Left ventricle myocardium superior (tissue), 1 donor: ENCODE results near the gene CLRN3. TPM values are rescaled to one million over a fixed set of nuclear protein-coding genes. Genes with fewer than 3 reads are reported as not detected.

Experiments used
- ATAC-seq: fragments of 200-7000 bp; cut with Tn5 transposase; one replicate; pipeline ENCODE4 v1.9.1; 2020; ENCODE audit warnings: mild to moderate bottlenecking, moderate library complexity
- DNase-seq: peaks from one replicate; pipeline ENCODE4 v3.0.0-alpha.2; 2020
- intact Hi-C: fragments of 100-400 bp; cut with micrococcal nuclease; formaldehyde crosslinking; loops from one replicate; pipeline ENCODE4 v1.11.0; 2022
- total RNA-seq: library from RNA; stranded (reverse); fragmentation: NEBNext Ultra II Directional; extraction: Animal tissue kit (Norgen Biotek cat#: 25700); gene quantifications from one replicate; pipeline ENCODE4 v1.2.1, GENCODE V29; 2021
- donor health status: DM: no; HTN: yes; CAD: no; lungs with severe emphysema.

Gene CLRN3
- total RNA-seq, 1 donor from 2014 or later: not detected

DNA sequence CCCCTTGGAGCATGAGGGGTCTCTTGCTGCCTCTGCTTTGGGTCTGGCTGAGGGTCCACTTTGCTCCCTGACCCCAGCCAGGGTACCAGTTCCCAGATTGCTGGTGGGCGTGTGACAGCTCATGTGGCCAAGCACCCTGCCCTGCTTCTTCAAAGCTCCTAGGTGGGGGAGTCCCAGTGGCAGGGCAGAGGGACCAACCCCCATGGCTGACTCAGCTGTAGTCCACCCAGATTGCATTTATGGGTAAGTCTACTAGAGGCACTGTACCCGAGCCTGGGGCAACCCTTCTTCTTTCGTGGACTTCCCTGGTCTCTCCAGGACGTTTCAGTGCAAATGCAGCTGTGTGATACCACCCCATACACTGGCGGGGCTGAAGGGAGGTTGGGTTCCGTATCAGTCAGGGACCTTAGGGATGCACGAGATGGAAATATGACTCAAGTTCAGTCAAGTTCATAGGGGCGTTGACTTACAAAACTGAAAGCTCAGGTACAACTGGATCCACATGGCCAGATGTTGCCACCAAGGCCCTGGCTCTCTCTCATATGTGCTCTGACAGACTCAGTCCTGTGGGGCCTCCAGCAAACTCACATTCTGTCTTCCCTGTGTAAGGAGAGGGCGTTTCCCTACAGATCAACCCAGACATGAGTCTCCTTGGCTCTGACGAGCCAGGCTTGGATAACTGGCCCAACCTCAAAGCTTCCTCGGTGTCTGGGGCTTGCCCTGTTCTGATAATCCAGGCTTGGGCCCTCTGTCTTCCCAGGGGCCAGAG, 27.7 kb upstream of the CLRN3 start:
- intact Hi-C loops: no loop called here
- no peak for DNase-seq
- no peak for ATAC-seq

GRCh38 chr10:127919418-127920271, 26.9 kb upstream of the CLRN3 start:
- intact Hi-C loops: no loop called here
- no peak for DNase-seq
- ATAC-seq: peak; percentile 25

DNA sequence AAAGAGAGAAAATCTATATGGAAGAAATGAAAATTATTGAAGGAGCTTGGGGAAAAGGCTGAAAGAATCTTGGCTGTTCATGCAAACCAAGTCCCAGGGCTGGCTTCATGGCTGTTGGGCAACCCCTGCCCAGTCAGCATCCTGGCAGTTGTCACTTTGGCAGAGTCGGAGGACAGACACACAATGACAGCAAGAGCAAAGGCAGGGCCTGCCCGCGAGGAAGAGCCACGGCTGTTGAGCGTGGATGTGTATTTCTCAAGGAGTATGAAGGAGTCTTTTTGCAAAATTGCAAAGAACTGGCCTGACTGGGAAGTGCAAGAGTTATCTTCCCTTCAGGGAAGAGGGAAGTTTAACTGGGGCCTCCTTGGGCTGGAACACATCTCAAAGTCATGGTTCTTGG, 25.8 kb upstream of the CLRN3 start:
- ATAC-seq (no peak), DNase-seq (peak; percentile 49)
- intact Hi-C loops: no loop called here

GRCh38 chr10:127916826-127917225, 24.1 kb upstream of the CLRN3 start:
- no peak for DNase-seq
- intact Hi-C loops: no loop called here
- no peak for ATAC-seq

GRCh38 chr10:127915324-127915723, 22.6 kb upstream of the CLRN3 start:
- intact Hi-C loops: no loop called here
- ATAC-seq (no peak), DNase-seq (no peak)

DNA sequence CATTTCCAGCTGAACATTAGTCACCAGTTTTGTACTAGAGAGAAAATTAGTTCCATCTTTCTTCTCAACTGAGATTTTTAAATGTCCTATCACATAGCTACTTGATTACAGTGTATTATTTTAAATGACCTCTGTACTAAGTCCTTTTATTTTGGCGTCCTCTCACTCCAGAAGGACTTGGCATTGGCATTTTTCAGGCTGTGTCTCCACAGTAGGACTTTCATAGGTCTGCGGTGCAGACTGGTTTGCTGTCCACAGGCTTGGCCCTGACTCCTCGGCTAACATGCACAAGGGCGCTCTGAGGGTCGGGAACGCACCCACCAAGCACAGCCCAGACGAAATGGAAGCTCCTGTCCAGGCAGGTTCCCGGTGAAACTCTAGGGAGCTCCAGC, 20.6 kb upstream of the CLRN3 start:
- intact Hi-C loops: no loop called here
- no peak for DNase-seq
- ATAC-seq: peak; percentile 59

GRCh38 chr10:127912607-127913367, 20.0 kb upstream of the CLRN3 start:
- intact Hi-C loops: no loop called here
- ATAC-seq: no peak
- no peak for DNase-seq

- intact Hi-C loops: no loop called here
- ATAC-seq: no peak
- DNase-seq: no peak
These were observed 19.1 kb upstream of the CLRN3 start for GRCh38 chr10:127911867-127912257.

GRCh38 chr10:127911218-127911866, 18.6 kb upstream of the CLRN3 start:
- peak; percentile 65 for ATAC-seq
- intact Hi-C loops: no loop called here
- DNase-seq: peak; percentile 68

GRCh38 chr10:127910464-127910770, 17.7 kb upstream of the CLRN3 start:
- no peak for DNase-seq
- no peak for ATAC-seq
- intact Hi-C loops: no loop called here

DNA sequence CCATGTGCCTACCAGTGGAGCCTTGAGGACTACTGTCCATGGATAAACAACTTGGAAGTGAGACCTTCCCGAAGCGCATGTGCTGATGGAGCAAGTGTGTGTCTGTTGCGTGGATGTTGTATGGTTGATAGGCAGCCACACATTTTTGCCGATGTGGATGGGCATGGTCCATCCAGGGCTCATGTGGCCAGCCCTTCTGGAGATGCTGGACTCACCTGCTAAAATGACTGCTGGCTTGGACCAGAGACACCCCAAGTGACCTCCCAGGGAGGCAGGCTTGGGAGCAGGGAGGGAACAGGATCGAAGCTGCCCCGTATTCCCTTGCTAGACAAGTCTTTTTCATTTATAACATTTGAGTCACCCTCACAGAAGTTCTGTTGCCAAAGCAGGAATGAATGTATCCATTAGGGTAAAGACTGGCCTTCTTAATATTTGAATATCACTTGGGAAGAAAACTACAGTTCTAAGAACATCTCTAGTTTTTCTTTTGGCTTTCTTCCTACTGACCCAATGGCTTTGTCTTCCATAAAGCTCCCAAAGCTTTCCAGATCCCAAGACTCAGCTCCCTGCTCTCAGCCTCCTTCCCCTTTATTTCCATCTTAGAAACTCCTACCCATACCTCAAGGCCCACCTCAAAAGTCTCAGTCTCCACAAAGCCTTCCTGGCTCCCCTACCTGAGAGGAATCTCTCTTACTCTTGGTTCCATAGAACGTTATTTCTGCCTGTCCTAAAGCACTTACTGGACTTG, 17.1 kb upstream of the CLRN3 start:
- ATAC-seq (no peak), DNase-seq (no peak)
- intact Hi-C loops: loop anchor here (5.0 to 10.0 kb wide), 2 partner anchors 102 to 165 kb away; no protein-coding TSS in a partner anchor

DNA sequence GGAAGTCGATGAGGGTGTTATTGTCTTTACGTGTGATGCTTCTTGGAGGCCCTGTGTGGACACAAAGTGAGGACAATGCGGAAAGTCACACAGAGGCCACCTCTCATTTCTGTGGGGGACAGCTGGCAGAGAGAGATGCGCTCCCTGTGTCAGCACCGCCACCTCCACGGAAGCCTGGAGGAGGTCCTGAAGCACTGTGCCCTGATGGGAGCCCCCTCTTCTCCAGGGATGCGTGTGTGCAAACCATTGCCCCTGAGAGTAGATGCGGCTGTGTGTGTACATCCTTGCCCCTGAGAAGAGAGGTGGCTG, 16.2 kb upstream of the CLRN3 start:
- intact Hi-C loops: loop anchor here (5.0 to 10.0 kb wide), 2 partner anchors 103 to 166 kb away; no protein-coding TSS in a partner anchor
- DNase-seq: no peak
- ATAC-seq: no peak

DNA sequence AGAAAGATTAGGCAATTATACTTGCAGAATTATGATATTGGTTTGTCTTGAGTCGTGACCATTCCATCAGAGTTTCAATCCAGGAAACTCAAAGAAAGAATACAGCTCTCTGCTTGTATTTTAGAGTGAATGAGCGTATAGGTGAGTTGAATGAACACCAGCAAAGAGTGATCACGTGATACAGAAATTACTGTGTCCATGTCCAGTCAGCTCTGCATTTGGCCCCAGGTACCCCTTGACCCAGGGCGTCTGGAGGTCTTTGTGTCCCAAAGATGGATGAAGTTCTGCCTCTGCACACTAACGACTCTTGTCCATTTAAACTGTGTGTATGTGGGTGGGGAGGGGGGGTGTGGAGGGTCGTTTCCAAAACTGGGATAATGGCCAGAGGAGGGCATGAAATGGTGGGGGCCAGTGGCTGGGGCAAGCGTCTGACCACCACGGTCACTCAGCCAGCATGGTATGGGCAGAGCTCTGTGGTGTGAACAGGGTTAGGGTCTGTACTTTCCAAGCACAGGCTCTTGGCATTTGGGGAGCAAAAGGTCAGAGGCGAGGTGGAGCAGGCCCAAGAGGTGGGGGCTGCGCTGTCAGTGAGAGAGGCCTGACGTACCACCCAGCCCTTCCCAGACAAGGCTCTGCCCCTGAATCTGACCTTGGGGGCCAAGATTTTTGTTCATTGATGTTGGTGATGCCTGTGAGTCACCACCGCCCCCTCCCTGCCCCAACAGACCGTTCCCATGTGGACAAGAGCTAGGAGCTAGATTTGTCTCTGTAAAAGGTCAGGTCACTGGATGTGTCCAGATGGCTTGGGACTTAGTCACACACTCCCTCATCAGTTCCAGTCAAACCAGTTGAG, 15.6 kb upstream of the CLRN3 start:
- intact Hi-C loops: loop anchor here (5.0 to 10.0 kb wide), 2 partner anchors 104 to 166 kb away; no protein-coding TSS in a partner anchor
- DNase-seq (no peak), ATAC-seq (no peak)

DNA sequence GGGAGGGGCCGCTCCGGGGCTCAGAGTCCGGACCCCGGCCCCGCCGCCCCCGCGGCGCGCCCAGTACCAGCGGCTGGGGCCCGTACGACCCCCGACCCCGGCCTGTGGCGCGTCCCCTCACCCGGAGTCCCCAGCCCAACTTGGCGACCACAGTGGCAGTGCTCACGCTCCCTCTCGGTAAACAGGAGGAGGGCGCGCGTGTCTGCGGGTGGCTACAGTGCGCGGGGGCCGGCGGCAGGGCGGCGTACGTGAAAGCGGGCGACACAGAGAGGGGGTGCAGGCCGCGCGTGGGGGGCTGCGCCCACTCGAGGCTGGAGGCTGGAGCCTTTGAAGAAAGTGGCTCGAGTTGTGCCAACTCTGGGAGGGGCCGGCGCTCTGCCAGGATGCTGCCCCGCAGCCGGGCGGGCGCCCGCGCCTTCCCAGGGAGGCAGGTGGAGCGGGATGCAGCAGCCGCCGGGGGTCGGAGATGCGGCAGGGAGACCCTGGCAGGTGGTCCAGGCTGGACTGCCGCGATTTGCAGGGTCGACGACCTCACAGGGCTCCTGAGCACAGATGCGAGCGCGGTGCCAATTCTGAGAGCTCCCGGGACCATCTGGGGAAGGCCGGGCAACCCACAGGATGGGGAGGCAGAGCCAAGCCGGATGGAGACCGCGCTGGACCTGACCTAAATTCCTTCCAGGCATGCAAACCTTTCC, 14.8 kb upstream of the CLRN3 start:
- DNase-seq (peak; percentile 72), ATAC-seq (peak; percentile 60)
- intact Hi-C loops: loop anchor here (5.0 to 10.0 kb wide), 2 partner anchors 105 to 167 kb away; no protein-coding TSS in a partner anchor

- DNase-seq: peak; percentile 92
- intact Hi-C loops: loop anchor here (5.0 to 10.0 kb wide), 2 partner anchors 106 to 168 kb away; no protein-coding TSS in a partner anchor
These were observed 14.0 kb upstream of the CLRN3 start, which contains the start of gene PTPRE for GRCh38 chr10:127906548-127907377. Gene PTPRE (plus strand): TSS chr10:127907103. CDS start chr10:128040882, 133,779 bp downstream.

GRCh38 chr10:127905848-127906261, 13.1 kb upstream of the CLRN3 start:
- DNase-seq (peak; percentile 45), ATAC-seq (no peak)
- intact Hi-C loops: loop anchor here (5.0 to 10.0 kb wide), 2 partner anchors 106 to 169 kb away; no protein-coding TSS in a partner anchor

More at GRCh38 chr10:127906548-127907377, 14.0 kb upstream of the CLRN3 start, which contains the start of gene PTPRE:
- peak; percentile 89 for ATAC-seq
